ENCODE measurements around the gene PFDN6. TPM values are rescaled to one million over a fixed set of nuclear protein-coding genes. Genes with fewer than 3 reads are reported as not detected.

Gene PFDN6
- polyA plus RNA-seq, 1 of the 3 experiments (the other 2 are of a cell fraction): 182 TPM

GRCh38 chr6:33319939-33320314 lies 30.5 kb downstream of the PFDN6 start:
- ChIA-PET CTCF (interaction anchor here (2.2 to 4.5 kb wide), 2 partner anchors 25 to 106 kb away, joined by 8 to 16 read pairs; no protein-coding TSS in a partner anchor), POLR2A (no interaction called here)
- H3K9me2 ChIP-seq: no peaks in the 10 kb centered on the region
- H3K4me3 ChIP-seq (ENCODE audit: low read depth in 2 of 2, low read length in 1 of 2): peak overlapping the region; percentile 29 to 79; a peak in 2 of 4 replicates
- WGBS (ENCODE audit: low lambda C conversion rate): 92% methylated on average over 3 of the region's 3 CpGs
- peaks cover 35 to 52% of the 10 kb centered on the region in 2 experiments; a peak in 3 of 4 replicates for H3K4me1 ChIP-seq (ENCODE audit: control insufficient read depth in 1 of 2, insufficient read depth in 2 of 2, low read depth in 1 of 2, low read length in 1 of 2)
- no peaks in the 10 kb centered on the region for H4K20me1 ChIP-seq (ENCODE audit: insufficient read depth)
- DNase-seq: no peak
- TF ChIP-seq GATA2 (CRISPR knock-in tag; IDR thresholded peaks at IDR 0.05) (no peak), USF2 (IDR thresholded peaks at IDR 0.05; ENCODE audit: borderline replicate concordance, low read depth, low read length) (no peak), GABPA (IDR thresholded peaks at IDR 0.05; ENCODE audit: low read depth) (no peak), FOXJ3 (CRISPR knock-in tag; IDR thresholded peaks at IDR 0.05) (no peak), IRF3 (IDR thresholded peaks at IDR 0.05; ENCODE audit: low read depth, low read length) (no peak), TEAD4 (IDR thresholded peaks at IDR 0.05; ENCODE audit: borderline replicate concordance, insufficient read depth) (no peak), POLR2AphosphoS5 (IDR thresholded peaks at IDR 0.05; ENCODE audit: low read depth, low read length) (no peak), RXRA (IDR thresholded peaks at IDR 0.05; ENCODE audit: borderline replicate concordance, low read depth) (no peak), MAX (IDR thresholded peaks at IDR 0.05; ENCODE audit: low read depth) (no peak), SIN3A (IDR thresholded peaks at IDR 0.05; ENCODE audit: borderline replicate concordance, low read depth, low read length) (no peak), CHD2 (IDR thresholded peaks at IDR 0.05; ENCODE audit: low read length, partially characterized antibody) (no peak)
- peak overlapping the region; percentile 54 to 88 for H3K27ac ChIP-seq (ENCODE audit: low read depth in 2 of 2, low read length in 1 of 2)
- peaks cover 51% of the 10 kb centered on the region for H3K79me2 ChIP-seq (ENCODE audit: insufficient read depth)
- H3K4me2 ChIP-seq: peak overlapping the region; percentile 99
- peaks cover 19 to 27% of the 10 kb centered on the region in 2 experiments for H3K36me3 ChIP-seq (replicated peaks in 1 of 2; ENCODE audit: control insufficient read depth in 1 of 2, insufficient read depth in 2 of 2, low read length in 1 of 2)
- peak overlapping the region; percentile 87 for H3K9ac ChIP-seq
- no peak overlapping the region for H2AFZ ChIP-seq (ENCODE audit: low read depth)
- no peaks in the 10 kb centered on the region for H3K27me3 ChIP-seq (ENCODE audit: insufficient read depth)
- H3F3A ChIP-seq (replicated peaks; ENCODE audit: insufficient read depth): peaks cover 49% of the 10 kb centered on the region
- H3K9me3 ChIP-seq: no peaks in the 10 kb centered on the region

GRCh38 chr6:33320315-33321181 lies 31.1 kb downstream of the PFDN6 start:
- peak overlapping the region; percentile 79 to 91 for H3K4me3 ChIP-seq (ENCODE audit: low read depth in 2 of 2, low read length in 1 of 2)
- peaks cover 19 to 27% of the 10 kb centered on the region in 2 experiments for H3K36me3 ChIP-seq (replicated peaks in 1 of 2; ENCODE audit: control insufficient read depth in 1 of 2, insufficient read depth in 2 of 2, low read length in 1 of 2)
- H3K9ac ChIP-seq: peak overlapping the region; percentile 87
- peak overlapping the region; percentile 99 for H3K4me2 ChIP-seq
- no peak for DNase-seq
- TF ChIP-seq TAF1 (IDR thresholded peaks at IDR 0.05; ENCODE audit: borderline replicate concordance, low read depth, low read length): no peak
- peak; percentile 73 for TF ChIP-seq NFIC (IDR thresholded peaks at IDR 0.05; ENCODE audit: borderline replicate concordance)
- TF ChIP-seq USF2 (IDR thresholded peaks at IDR 0.05; ENCODE audit: borderline replicate concordance, low read depth, low read length): no peak
- TF ChIP-seq TCF12 (IDR thresholded peaks at IDR 0.05): peak; percentile 26; the same call in 1 of the 2 replicates
- peak; percentile 85 for TF ChIP-seq MAX (IDR thresholded peaks at IDR 0.05; ENCODE audit: low read depth)
- TF ChIP-seq EZH2phosphoT487 (IDR thresholded peaks at IDR 0.05; ENCODE audit: borderline replicate concordance, low read depth): no peak
- no peak for TF ChIP-seq IRF3 (IDR thresholded peaks at IDR 0.05; ENCODE audit: low read depth, low read length)
- TF ChIP-seq RCOR1 (IDR thresholded peaks at IDR 0.05; ENCODE audit: low read length): no peak
- peak; percentile 60; the same call in 1 of the 2 replicates for TF ChIP-seq FOSL2 (IDR thresholded peaks at IDR 0.05; ENCODE audit: borderline replicate concordance, low read depth)
- peak; percentile 58; the same call in 1 of the 2 replicates for TF ChIP-seq JUND (IDR thresholded peaks at IDR 0.05)
- H3F3A ChIP-seq (replicated peaks; ENCODE audit: insufficient read depth): peaks cover 49% of the 10 kb centered on the region
- no peak overlapping the region for H2AFZ ChIP-seq (ENCODE audit: low read depth)
- no peaks in the 10 kb centered on the region for H3K9me3 ChIP-seq
- H4K20me1 ChIP-seq (ENCODE audit: insufficient read depth): no peaks in the 10 kb centered on the region
- peak overlapping the region; percentile 54 to 88 for H3K27ac ChIP-seq (ENCODE audit: low read depth in 2 of 2, low read length in 1 of 2)
- CTCF ChIA-PET: interaction anchor here (0.6 to 4.5 kb wide), 4 partner anchors 23 to 380 kb away, joined by 3 to 16 read pairs (median 6); no protein-coding TSS in a partner anchor
- POLR2A ChIA-PET: interaction anchor here (0.8 kb wide), 1 partner anchor 48 kb away, joined by 3 read pairs; the partner anchor contains the start of gene RPS18
- H3K79me2 ChIP-seq (ENCODE audit: insufficient read depth): peaks cover 45% of the 10 kb centered on the region
- no peaks in the 10 kb centered on the region for H3K9me2 ChIP-seq
- WGBS (ENCODE audit: low lambda C conversion rate): 30% methylated on average over 26 of the region's 32 CpGs
- H3K27me3 ChIP-seq (ENCODE audit: insufficient read depth): no peaks in the 10 kb centered on the region
- peaks cover 35 to 51% of the 10 kb centered on the region in 2 experiments; a peak in 3 of 4 replicates for H3K4me1 ChIP-seq (ENCODE audit: control insufficient read depth in 1 of 2, insufficient read depth in 2 of 2, low read depth in 1 of 2, low read length in 1 of 2)

All from SK-N-SH (cell line).